ENCODE results near the gene ARHGAP22. TPM values are rescaled to one million over a fixed set of nuclear protein-coding genes. Genes with fewer than 3 reads are reported as not detected.

The ARHGAP22 gene
- total RNA-seq, 1 experiment from 2014 or later, result 1.8 TPM

GRCh38 chr10:48518986-48519385 lies 85.9 kb downstream of the ARHGAP22 start:
- H3K36me3 ChIP-seq (ENCODE audit: control insufficient read depth, insufficient read depth, low read length), result no peaks in the 10 kb centered on the region; the same call in 1 of the 2 replicates
- DNase-seq (ENCODE audit: low read depth, low spot score), result no peak

More at GRCh38 chr10:48518986-48519385, 85.9 kb downstream of the ARHGAP22 start:
- peaks cover 11% of the 10 kb centered on the region for H3K27me3 ChIP-seq (ENCODE audit: control insufficient read depth, insufficient read depth, low read length)
- H3K4me1 ChIP-seq (ENCODE audit: control insufficient read depth, insufficient read depth, low read length), result 0 out of 2 replicates have a peak, but pooled peaks cover 4% of the 10 kb centered on the region
- CTCF ChIA-PET, result interaction anchor here (0.6 kb wide), 1 partner anchor 209 kb away, joined by 3 read pairs; no protein-coding TSS in a partner anchor
- no peak for ATAC-seq
- POLR2A ChIA-PET, result no interaction called here
- no TSS peak for BruUV-seq (replicated peaks)
- TF ChIP-seq TCF7L2 (IDR thresholded peaks at IDR 0.05; ENCODE audit: low read depth, low read length), result no peak
- TF ChIP-seq POLR2AphosphoS5 (IDR thresholded peaks at IDR 0.05; ENCODE audit: low read depth, low read length), result no peak
- no peak for TF ChIP-seq CTCF (IDR thresholded peaks at IDR 0.05)
- no peak for TF ChIP-seq REST (IDR thresholded peaks at IDR 0.05; ENCODE audit: insufficient read depth in 1 of 2, low read depth in 2 of 2, low read length in 1 of 2)
- no peak overlapping the region for H3K27ac ChIP-seq (ENCODE audit: low read length)
- intact Hi-C loops (cut with micrococcal nuclease; ENCODE audit: unreplicated experiment), result no loop called here
- in situ Hi-C loops (cut with HindIII; ENCODE audit: low pct_unique_long_range_greater_than_20kb, low sequenced_read_pairs), result no loop called here
- peaks cover 9% of the 10 kb centered on the region; the same call in 1 of the 2 replicates for H3K9me3 ChIP-seq (ENCODE audit: control insufficient read depth, insufficient read depth, low read depth, low read length)
- H3K4me3 ChIP-seq (ENCODE audit: low read depth in 2 of 2, low read length in 2 of 2), result no peak overlapping the region
